Measurements from ENCODE around the gene CPPED1. TPM values are rescaled to one million over a fixed set of nuclear protein-coding genes. Genes with fewer than 3 reads are reported as not detected.

The CPPED1 gene
- total and polyA plus RNA-seq, 10 of the 15 experiments (the other 5 are each of a cell fraction or from before 2014, with no cell fraction given) = 7.1 to 39.0 (median 16.0) TPM

DNA sequence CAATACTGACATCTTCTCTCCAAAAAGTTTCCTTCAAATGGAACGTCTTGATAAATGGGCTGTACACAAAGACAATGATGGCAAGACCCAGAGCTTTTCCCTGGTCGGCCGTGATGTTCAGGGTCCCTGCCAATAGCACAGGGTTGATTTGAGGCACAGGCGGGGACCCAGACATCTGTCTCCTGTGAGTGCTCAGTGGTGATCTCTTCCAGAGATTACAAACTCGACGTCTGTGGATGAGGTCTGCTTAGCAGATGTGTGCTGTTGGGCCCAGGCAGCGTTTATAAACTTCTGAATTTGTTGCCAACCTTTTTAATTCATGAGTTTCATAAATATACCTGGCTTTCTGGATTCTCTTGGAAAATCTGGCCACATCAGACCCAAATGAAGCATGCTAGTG is 14.9 kb downstream of the CPPED1 start:
- 96% methylated on average over 7 of the region's 7 CpGs for WGBS (ENCODE audit: insufficient coverage, insufficient replicate concordance, low lambda C conversion rate, missing lambda C conversion rate)
- ChIA-PET CTCF (interaction anchor here (1.4 kb wide), 1 partner anchor 215 kb away, joined by 3 read pairs; no protein-coding TSS in a partner anchor), RAD21 (ENCODE audit: unreplicated experiment) (no interaction called here), SMC1A (ENCODE audit: uncharacterized antibody, unreplicated experiment) (interaction anchor here (1.5 kb wide), 1 partner anchor 27 kb away, joined by 3 read pairs; no protein-coding TSS in a partner anchor), POLR2A (no interaction called here)
- intact Hi-C loops (cut with micrococcal nuclease; ENCODE audit: unreplicated experiment) = no loop called here
- TF ChIP-seq EZH2 (IDR thresholded peaks at IDR 0.05; ENCODE audit: borderline replicate concordance, control insufficient read depth, low read depth, low read length) (no peak), MEF2B (IDR thresholded peaks at IDR 0.05; ENCODE audit: partially characterized antibody, poor library complexity, severe bottlenecking) (no peak), IRF4 (IDR thresholded peaks at IDR 0.05; ENCODE audit: low read depth, low read length) (no peak), POLR2A (IDR thresholded peaks at IDR 0.05; ENCODE audit: low read depth, low read length) (no peak), BCL3 (IDR thresholded peaks at IDR 0.05; ENCODE audit: borderline replicate concordance, insufficient read depth, low read depth, low read length, poor library complexity, severe bottlenecking) (no peak), IKZF2 (IDR thresholded peaks at IDR 0.05) (no peak)
- H3K36me3 ChIP-seq (ENCODE audit: control insufficient read depth in 2 of 2, insufficient read depth in 2 of 2, low read length in 1 of 2) = no peaks in the 10 kb centered on the region; a peak in 1 of 4 replicates
- no peaks in the 10 kb centered on the region for H3K4me1 ChIP-seq (ENCODE audit: control insufficient read depth, insufficient read depth, low read length)
- in situ Hi-C loops (cut with MboI) = no loop called here
- BruUV-seq (replicated peaks) = no TSS peak
- no peak overlapping the region for H2AFZ ChIP-seq (ENCODE audit: control insufficient read depth, low read depth, low read length)
- H3K79me2 ChIP-seq (ENCODE audit: control insufficient read depth, insufficient read depth, low read length) = no peaks in the 10 kb centered on the region
- no peak overlapping the region for H3K4me3 ChIP-seq
- no peaks in the 10 kb centered on the region for H3K27me3 ChIP-seq (replicated peaks in 1 of 2; ENCODE audit: control insufficient read depth in 2 of 2, insufficient read depth in 2 of 2, low read length in 1 of 2)
- H3K27ac ChIP-seq (ENCODE audit: control insufficient read depth, insufficient read depth) = no peak overlapping the region
- H3K4me2 ChIP-seq (ENCODE audit: control insufficient read depth, insufficient read depth) = no peak overlapping the region
- DNase-seq (ENCODE audit: low read depth, low spot score) = no peak
- no peak for FAIRE-seq
- no peaks in the 10 kb centered on the region for H4K20me1 ChIP-seq (ENCODE audit: control insufficient read depth, insufficient read depth)
- no peak for ATAC-seq
- no peak overlapping the region for H3K9ac ChIP-seq (ENCODE audit: control insufficient read depth, insufficient read depth, low read length)
- peaks cover 6% of the 10 kb centered on the region; the same call in 2 of the 3 replicates for H3K9me3 ChIP-seq (replicated peaks; ENCODE audit: control insufficient read depth, insufficient read depth, low read length)

GRCh38 chr16:12786081-12786480 is 17.6 kb downstream of the CPPED1 start:
- POLR2A ChIA-PET = interaction anchor here (1.4 kb wide), 1 partner anchor 28 kb away, joined by 3 read pairs; no protein-coding TSS in a partner anchor
- no peaks in the 10 kb centered on the region for H4K20me1 ChIP-seq (ENCODE audit: control insufficient read depth, insufficient read depth)
- in situ Hi-C loops (cut with MboI) = no loop called here
- CTCF ChIA-PET = no interaction called here
- H3K9ac ChIP-seq (ENCODE audit: control insufficient read depth, insufficient read depth, low read length) = no peak overlapping the region
- H3K9me3 ChIP-seq (replicated peaks; ENCODE audit: control insufficient read depth, insufficient read depth, low read length) = peaks cover 4% of the 10 kb centered on the region; the same call in 2 of the 3 replicates
- no peaks in the 10 kb centered on the region for H3K27me3 ChIP-seq (replicated peaks in 1 of 2; ENCODE audit: control insufficient read depth in 2 of 2, insufficient read depth in 2 of 2, low read length in 1 of 2)
- peaks cover 0 to under 1% of the 10 kb centered on the region in 2 experiments; a peak in 1 of 4 replicates for H3K36me3 ChIP-seq (ENCODE audit: control insufficient read depth in 2 of 2, insufficient read depth in 2 of 2, low read length in 1 of 2)
- SMC1A ChIA-PET (ENCODE audit: uncharacterized antibody, unreplicated experiment) = no interaction called here
- no peak overlapping the region for H3K4me3 ChIP-seq
- no peak for TF ChIP-seq ZNF274 (IDR thresholded peaks at IDR 0.05; ENCODE audit: insufficient read depth, insufficient read length)
- TF ChIP-seq EP300 (IDR thresholded peaks at IDR 0.05; ENCODE audit: borderline replicate concordance in 1 of 2, control insufficient read depth in 1 of 2, low read depth in 2 of 2, low read length in 2 of 2) = no peak
- no peak for TF ChIP-seq MEF2A (IDR thresholded peaks at IDR 0.05; ENCODE audit: insufficient read depth, low read depth, low read length)
- no peak for TF ChIP-seq SREBF1 (IDR thresholded peaks at IDR 0.05; ENCODE audit: low read length)
- TF ChIP-seq CBX3 (IDR thresholded peaks at IDR 0.05; ENCODE audit: borderline replicate concordance, low read depth) = no peak
- no peak for TF ChIP-seq SIX5 (IDR thresholded peaks at IDR 0.05; ENCODE audit: low read depth, low read length, severe bottlenecking)
- TF ChIP-seq ZBED1 (IDR thresholded peaks at IDR 0.05; ENCODE audit: borderline replicate concordance) = no peak
- no peak for TF ChIP-seq HSF1 (IDR thresholded peaks at IDR 0.05; ENCODE audit: low read depth, low read length)
- TF ChIP-seq PML (IDR thresholded peaks at IDR 0.05; ENCODE audit: low read length) = no peak
- TF ChIP-seq PAX8 (IDR thresholded peaks at IDR 0.05) = no peak
- no peak for TF ChIP-seq PAX5 (IDR thresholded peaks at IDR 0.05; ENCODE audit: borderline replicate concordance, low read depth, low read length)
- BruUV-seq (replicated peaks) = no TSS peak
- H3K27ac ChIP-seq (ENCODE audit: control insufficient read depth, insufficient read depth) = no peak overlapping the region
- no peak for ATAC-seq
- H3K79me2 ChIP-seq (ENCODE audit: control insufficient read depth, insufficient read depth, low read length) = no peaks in the 10 kb centered on the region
- RAD21 ChIA-PET (ENCODE audit: unreplicated experiment) = no interaction called here
- no peak overlapping the region for H3K4me2 ChIP-seq (ENCODE audit: control insufficient read depth, insufficient read depth)
- no peak for DNase-seq (ENCODE audit: low read depth, low spot score)
- no peak for FAIRE-seq
- no peaks in the 10 kb centered on the region for H3K4me1 ChIP-seq (ENCODE audit: control insufficient read depth, insufficient read depth, low read length)
- WGBS (ENCODE audit: insufficient coverage, insufficient replicate concordance, low lambda C conversion rate, missing lambda C conversion rate) = 92% methylated on average over 6 of the region's 6 CpGs
- no peak overlapping the region for H2AFZ ChIP-seq (ENCODE audit: control insufficient read depth, low read depth, low read length)
- intact Hi-C loops (cut with micrococcal nuclease; ENCODE audit: unreplicated experiment) = no loop called here
